Activated CD4-positive, alpha-beta T cell treated with anti-CD3 and anti-CD28 coated beads, Interleukin-2, Interleukin-6, amounts not matched to agents 100 ng/mL and 50 ng/mL, durations not matched to agents 16 hours and 8 hours (primary cell): Measurements from ENCODE around the gene RFC3.
"Not testable (repeated sequence)": the region's sequence is repeated elsewhere in the genome, so short reads cannot be mapped to it uniquely, and the experiment has no call there.

ENCODE experiments used
- DNase-seq: peaks from one replicate; pipeline ENCODE4 v3.0.0-alpha.2; 2020

RFC3 gene

GRCh38 chr13:33812829-33813228, 5.1 kb upstream of the RFC3 start:
- DNase-seq: not testable (repeated sequence)

- no peak for DNase-seq
Observed at GRCh38 chr13:33815011-33815550, 2.9 kb upstream of the RFC3 start.

- no peak for DNase-seq
Observed at GRCh38 chr13:33816912-33817311, 1.0 kb upstream of the RFC3 start.

GRCh38 chr13:33817513-33817900, 442 bp upstream of the RFC3 start:
- no peak for DNase-seq

- DNase-seq: no peak
Observed at GRCh38 chr13:33825083-33825482, 7.1 kb downstream of the RFC3 start.

- DNase-seq: no peak
Observed at GRCh38 chr13:33827139-33827538, 9.2 kb downstream of the RFC3 start.

GRCh38 chr13:33828431-33829129, 10.6 kb downstream of the RFC3 start:
- DNase-seq: no peak

GRCh38 chr13:33832872-33833271, 14.9 kb downstream of the RFC3 start:
- DNase-seq: no peak

GRCh38 chr13:33838647-33839046, 20.7 kb downstream of the RFC3 start:
- no peak for DNase-seq

GRCh38 chr13:33840402-33840801, 22.5 kb downstream of the RFC3 start:
- DNase-seq: no peak

GRCh38 chr13:33842207-33842606, 24.3 kb downstream of the RFC3 start:
- no peak for DNase-seq

GRCh38 chr13:33842986-33843385, 25.0 kb downstream of the RFC3 start:
- no peak for DNase-seq

GRCh38 chr13:33845572-33846302, 27.8 kb downstream of the RFC3 start:
- DNase-seq: no peak

- no peak for DNase-seq
Observed at GRCh38 chr13:33846303-33847062, 28.5 kb downstream of the RFC3 start.

- DNase-seq: no peak
Observed at GRCh38 chr13:33849211-33849610, 31.3 kb downstream of the RFC3 start.

GRCh38 chr13:33855371-33855895, 37.5 kb downstream of the RFC3 start:
- DNase-seq: no peak

- no peak for DNase-seq
Observed at GRCh38 chr13:33859691-33860303, 41.8 kb downstream of the RFC3 start.

GRCh38 chr13:33860526-33860925, 42.6 kb downstream of the RFC3 start:
- DNase-seq: no peak

- no peak for DNase-seq
Observed at GRCh38 chr13:33862016-33862415, 44.1 kb downstream of the RFC3 start.

- DNase-seq: no peak
Observed at GRCh38 chr13:33863188-33863789, 45.3 kb downstream of the RFC3 start.

GRCh38 chr13:33865945-33866344, 48.0 kb downstream of the RFC3 start:
- no peak for DNase-seq

GRCh38 chr13:33867472-33867871, 49.5 kb downstream of the RFC3 start:
- DNase-seq: no peak
